HG03565 (cell line): Measurements from ENCODE around the gene ATG7.
"Not testable (repeated sequence)": the region's sequence is repeated elsewhere in the genome, so short reads cannot be mapped to it uniquely, and the experiment has no call there.

ENCODE experiments used
- ATAC-seq: cut with Tn5 transposase; IDR thresholded peaks from one replicate; pipeline ENCODE4 v1.9.1; 2021; ENCODE audit warnings: mild to moderate bottlenecking, moderate library complexity; ENCODE audit not compliant: unreplicated experiment

The ATG7 gene

GRCh38 chr3:11563865-11564185, 291.6 kb downstream of the ATG7 start:
- ATAC-seq: no peak

GRCh38 chr3:11564577-11565001, 292.4 kb downstream of the ATG7 start:
- ATAC-seq: no peak

GRCh38 chr3:11565072-11565471, 292.9 kb downstream of the ATG7 start:
- no peak for ATAC-seq

GRCh38 chr3:11565492-11565891, 293.3 kb downstream of the ATG7 start:
- no peak for ATAC-seq

- no peak for ATAC-seq
These were observed 293.7 kb downstream of the ATG7 start for GRCh38 chr3:11565932-11566331.

DNA sequence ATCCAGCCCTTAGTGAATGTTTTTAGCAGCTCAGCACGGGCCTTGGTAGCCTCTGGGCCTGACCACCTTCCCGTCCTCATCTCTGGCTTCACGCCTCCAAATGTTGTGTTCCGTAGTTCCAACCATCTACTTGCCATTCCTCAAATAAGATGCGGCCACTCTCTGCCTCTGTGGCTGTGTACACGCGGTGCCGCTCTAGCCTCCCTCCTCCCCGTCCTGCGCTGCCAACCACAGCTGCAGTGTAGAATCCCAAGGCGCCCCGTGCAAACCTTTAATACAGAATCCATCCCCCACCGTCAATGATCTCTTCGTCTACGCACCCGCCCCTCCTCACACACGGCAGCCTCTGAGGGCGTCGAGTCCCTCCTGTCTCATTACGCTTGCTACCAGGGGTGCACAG, 294.3 kb downstream of the ATG7 start:
- no peak for ATAC-seq

- ATAC-seq: no peak
These were observed 294.7 kb downstream of the ATG7 start for GRCh38 chr3:11566916-11567315.

DNA sequence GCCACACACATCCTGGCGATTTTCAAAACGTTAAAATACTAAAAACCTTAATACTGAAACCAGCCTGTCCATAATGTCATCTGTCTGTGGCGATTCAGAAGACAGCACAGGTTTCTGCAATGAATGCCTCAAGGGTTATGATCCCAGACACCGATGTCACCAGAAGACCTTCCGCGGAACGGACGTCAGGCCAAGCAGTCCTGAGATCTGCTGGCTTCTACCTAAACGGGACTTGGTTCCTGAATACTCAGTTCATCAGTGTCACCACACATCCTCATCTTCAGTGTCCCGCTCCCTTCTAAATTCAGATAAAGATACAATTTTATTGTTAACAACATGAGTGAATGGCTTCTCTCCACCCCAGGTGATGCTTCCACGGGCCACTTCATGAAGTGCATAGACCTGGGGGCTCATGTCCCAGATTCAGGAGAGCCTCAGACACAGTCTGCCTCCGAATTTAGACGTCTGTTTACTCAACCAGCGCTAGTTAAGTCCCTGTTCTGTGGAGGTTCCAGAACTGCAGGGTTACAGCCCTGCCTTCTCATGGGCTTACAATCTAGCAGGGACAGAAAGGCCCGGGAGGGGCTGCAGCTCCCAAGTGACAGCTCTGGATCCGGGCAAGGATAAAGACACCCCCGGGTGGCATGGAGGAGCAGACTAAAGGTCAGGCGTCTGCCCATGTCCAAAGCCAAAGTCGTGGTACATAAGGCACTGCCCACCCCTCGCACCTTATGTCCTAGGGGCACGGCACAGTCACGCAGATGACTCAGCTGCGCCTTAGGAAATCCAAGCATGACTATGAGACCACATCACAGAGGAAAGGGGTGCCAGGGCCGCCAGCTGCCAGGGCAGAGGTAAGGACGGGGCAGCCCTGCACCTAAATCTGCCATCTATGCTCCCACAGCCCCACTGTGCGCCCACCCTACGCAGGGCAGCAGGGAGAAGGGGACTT, 295.6 kb downstream of the ATG7 start:
- no peak for ATAC-seq

DNA sequence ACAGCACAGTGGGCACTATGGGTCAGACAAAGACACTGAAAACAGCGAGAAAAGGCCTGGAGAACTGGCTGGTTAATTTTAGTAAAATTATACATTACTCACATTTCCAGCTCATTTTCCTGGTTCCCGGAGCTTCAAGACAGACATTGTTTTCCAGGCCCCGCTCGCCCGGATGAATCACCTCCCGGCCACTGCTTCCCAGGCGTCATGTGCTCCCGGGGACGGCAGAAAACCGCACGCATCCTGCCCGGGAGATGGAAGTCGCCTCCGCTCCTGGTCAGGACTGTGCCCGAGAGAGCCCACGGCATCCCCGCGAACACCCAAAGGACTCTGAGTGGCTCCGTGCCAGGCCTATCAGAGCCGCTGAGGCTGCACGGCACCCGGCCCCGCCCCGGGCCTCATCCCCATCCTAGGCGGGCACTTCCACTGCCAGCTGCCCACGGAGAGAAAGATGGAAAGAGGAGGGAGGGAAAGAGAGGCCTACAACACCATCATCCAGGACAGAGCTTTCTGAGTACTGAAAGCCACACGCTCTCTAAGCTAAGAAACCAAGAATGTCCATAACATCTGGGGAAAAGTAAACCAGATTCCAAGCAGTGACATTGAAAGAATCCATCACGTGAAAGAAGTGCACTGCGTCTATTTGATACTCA, 296.4 kb downstream of the ATG7 start:
- ATAC-seq: no peak

DNA sequence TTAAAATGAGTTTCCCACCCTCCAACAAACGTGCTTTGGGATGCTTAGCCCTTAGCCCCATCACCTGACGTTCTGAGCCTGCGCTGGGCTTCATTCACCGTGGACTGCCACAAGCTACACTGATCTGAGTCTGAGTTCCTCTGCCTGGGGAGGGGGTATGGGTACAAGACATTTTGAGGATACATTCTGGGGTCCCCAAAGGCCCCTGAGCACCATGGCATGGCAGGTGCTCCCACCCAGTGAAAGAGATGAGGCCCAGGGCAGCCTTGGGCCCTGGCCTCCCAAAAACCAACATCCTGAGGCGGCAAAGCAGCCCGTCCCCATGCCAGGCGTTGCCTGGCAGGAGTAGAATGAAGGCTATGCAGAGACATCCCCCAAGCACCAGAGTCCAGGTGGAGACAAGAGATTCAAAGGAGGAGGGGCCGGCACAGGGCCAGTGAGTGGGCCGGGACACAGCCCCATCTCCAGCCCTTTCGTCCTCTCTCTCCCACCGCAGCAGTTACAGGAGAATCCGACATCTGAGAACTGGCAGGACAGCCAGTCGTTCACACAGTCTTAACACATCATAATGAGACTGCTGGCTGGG, 297.1 kb downstream of the ATG7 start:
- no peak for ATAC-seq

DNA sequence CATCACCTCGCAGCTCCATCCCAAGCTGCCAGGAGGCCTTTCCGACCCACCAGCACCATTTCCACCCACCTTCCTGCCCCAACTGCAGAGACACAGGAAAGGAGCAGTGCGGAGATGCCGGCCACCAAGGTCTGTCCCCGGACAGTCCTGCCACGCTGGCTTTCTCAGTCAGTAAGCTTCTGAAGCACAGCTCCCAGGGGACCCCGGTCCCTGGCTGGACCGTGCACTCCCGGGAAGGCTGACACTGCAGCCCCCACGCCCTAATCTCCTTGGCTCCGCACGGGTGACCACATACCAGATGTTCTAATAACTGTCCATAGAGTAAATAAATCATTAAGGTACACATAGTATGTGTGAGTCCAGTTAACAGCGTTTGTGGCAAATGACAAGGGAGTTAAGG, 298.1 kb downstream of the ATG7 start:
- ATAC-seq: no peak

- ATAC-seq: no peak
These were observed 298.7 kb downstream of the ATG7 start for GRCh38 chr3:11570789-11571495.

DNA sequence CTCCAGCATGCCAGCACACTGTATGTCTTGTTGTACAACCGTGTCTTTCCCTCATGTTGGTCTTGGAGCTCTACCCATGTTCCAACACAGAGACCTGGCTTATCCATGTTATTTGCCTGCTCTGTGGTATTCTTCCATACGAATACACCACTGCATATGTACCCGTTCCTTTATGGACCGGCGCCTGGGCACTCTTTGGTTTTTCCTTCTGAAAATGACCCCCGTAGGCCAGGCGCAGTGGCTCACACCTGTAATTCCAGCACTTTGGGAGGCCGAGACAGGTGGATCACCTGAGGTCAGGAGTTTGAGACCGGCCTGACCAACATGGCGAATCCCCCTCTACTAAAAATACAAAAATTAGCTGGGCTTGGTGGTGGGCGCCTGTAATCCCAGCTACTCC, 300.5 kb downstream of the ATG7 start:
- not testable (repeated sequence) for ATAC-seq

- no peak for ATAC-seq
These were observed 302.9 kb downstream of the ATG7 start for GRCh38 chr3:11574981-11575669.

DNA sequence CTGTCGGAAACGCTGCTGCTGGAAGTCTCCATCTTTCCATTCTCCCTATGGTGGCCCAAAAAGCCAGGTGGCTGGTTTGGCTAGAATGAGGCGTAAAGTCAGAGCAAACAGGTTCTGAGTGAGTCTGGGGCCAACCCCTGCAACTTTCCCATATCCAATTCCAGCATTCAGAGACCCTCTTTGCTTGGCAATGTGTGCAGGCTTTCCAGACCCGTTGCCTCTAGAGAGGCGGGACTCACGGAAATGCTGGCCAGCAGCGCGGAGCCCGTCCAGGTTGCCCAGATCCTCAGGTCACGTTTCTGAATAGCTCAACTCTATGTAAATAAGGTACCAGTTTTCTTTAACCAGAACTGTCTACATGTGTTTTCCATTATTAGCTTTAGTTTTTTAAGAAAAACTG, 303.5 kb downstream of the ATG7 start:
- no peak for ATAC-seq

- no peak for ATAC-seq
These were observed 304.3 kb downstream of the ATG7 start for GRCh38 chr3:11576453-11576852.

- no peak for ATAC-seq
These were observed 306.0 kb downstream of the ATG7 start for GRCh38 chr3:11578169-11578568.

DNA sequence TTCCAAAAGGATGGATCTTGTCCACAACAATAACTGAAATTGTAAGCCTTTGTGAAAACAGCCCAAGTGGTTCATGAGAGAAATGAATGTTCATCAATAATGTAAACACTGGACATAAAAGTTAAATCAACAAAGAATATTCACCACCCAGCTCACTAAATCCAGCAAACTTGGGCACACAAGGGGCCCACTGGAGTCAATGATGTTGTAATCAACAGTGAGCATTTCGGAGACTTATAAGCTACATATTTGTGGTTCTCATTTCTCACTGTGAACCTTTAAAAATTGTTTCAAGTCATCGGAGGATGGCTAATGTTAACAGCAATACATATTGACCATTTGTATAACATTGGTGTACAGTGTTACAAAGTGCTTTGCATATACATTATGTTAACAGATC, 308.4 kb downstream of the ATG7 start:
- no peak for ATAC-seq

- ATAC-seq: no peak
These were observed 309.3 kb downstream of the ATG7 start for GRCh38 chr3:11581237-11582190.
